A673 (cell line): ENCODE results near the gene ARFRP1. TPM values are rescaled to one million over a fixed set of nuclear protein-coding genes. Genes with fewer than 3 reads are reported as not detected.

ENCODE experiments used
- BruUV-seq: library from RNA; stranded (reverse); fragments of 400-500 nt; replicated peaks from 2 replicates; lab custom pipeline; 2021; lab: Mats Ljungman, UMichigan
- CTCF ChIA-PET: fragments of 300-600 bp; sonication (Branson Sonifier 250); formaldehyde crosslinking; loops from one replicate; lab custom pipeline; 2022; ENCODE audit warnings: antibody characterized with exemption; lab: Charles Lee
- POLR2A ChIA-PET: fragments of 300-600 bp; sonication (Branson Sonifier 250); formaldehyde crosslinking; loops from one replicate; lab custom pipeline; 2022; ENCODE audit warnings: antibody characterized with exemption; ENCODE audit not compliant: low non-redundant PET; lab: Charles Lee
- DNase-seq: peaks from one replicate; pipeline ENCODE4 v3.0.0-alpha.2; 2015; ENCODE audit warnings: low spot score
- H3K27ac ChIP-seq: fragments of 200-600 bp; sonication (generic); 2 replicates; pipeline ENCODE4 v1.5.1; 2016; ENCODE audit warnings: mixed run types, low read depth, mild to moderate bottlenecking, mixed read lengths, antibody characterized with exemption, low read length; ENCODE audit not compliant: poor library complexity, severe bottlenecking
- H3K27me3 ChIP-seq: fragments of 200-600 bp; sonication (generic); replicated peaks from 2 replicates; pipeline ENCODE4 v1.6.1; 2017; ENCODE audit warnings: mixed run types, low read depth, mild to moderate bottlenecking, mixed read lengths, antibody characterized with exemption, low read length; ENCODE audit not compliant: insufficient read depth, poor library complexity
- H3K36me3 ChIP-seq: fragments of 200-600 bp; sonication (generic); 2 replicates; pipeline ENCODE4 v1.6.1; 2016; ENCODE audit warnings: mixed run types, mild to moderate bottlenecking, mixed read lengths, antibody characterized with exemption, low read length; ENCODE audit not compliant: insufficient read depth, poor library complexity, severe bottlenecking
- H3K4me1 ChIP-seq: fragments of 200-600 bp; sonication (generic); 2 replicates; pipeline ENCODE4 v1.6.1; 2017; ENCODE audit warnings: mixed run types, mild to moderate bottlenecking, mixed read lengths, antibody characterized with exemption, low read length; ENCODE audit not compliant: insufficient read depth, poor library complexity, severe bottlenecking
- H3K4me3 ChIP-seq: fragments of 200-600 bp; sonication (generic); 2 replicates; pipeline ENCODE4 v1.5.1; 2016; ENCODE audit warnings: low read depth, mixed run types, mild to moderate bottlenecking, mixed read lengths, low read length; ENCODE audit not compliant: poor library complexity, severe bottlenecking
- H3K9me3 ChIP-seq: fragments of 200-600 bp; sonication (generic); 2 replicates; pipeline ENCODE4 v1.6.1; 2016; ENCODE audit warnings: mixed run types, low read depth, mild to moderate bottlenecking, mixed read lengths, antibody characterized with exemption, low read length; ENCODE audit not compliant: poor library complexity, severe bottlenecking
- EZH2 ChIP-seq: fragments of 200-600 bp; sonication (generic); IDR thresholded peaks from 2 replicates; pipeline ENCODE4 v1.6.1; 2017; ENCODE audit warnings: borderline replicate concordance, low read depth, mild to moderate bottlenecking, mixed read lengths, antibody characterized with exemption, low read length; ENCODE audit not compliant: poor library complexity, severe bottlenecking
- intact Hi-C: fragments of 100-400 bp; cut with micrococcal nuclease; formaldehyde crosslinking; loops from one replicate; pipeline ENCODE4 v1.10.0; 2022; ENCODE audit not compliant: unreplicated experiment
- total RNA-seq: library from RNA; stranded (reverse); gene quantifications from 2 replicates; pipeline ENCODE4 v1.2.3, GENCODE V29; 2021
- TF ChIP-seq, protein P1 (sequence below): fragments of 300-800, 200-600 bp; sonication (generic); conservative IDR thresholded peaks from 2 replicates; pipeline ENCODE4 v1.5.1; 2017; ENCODE audit warnings: low read depth, mild to moderate bottlenecking, antibody characterized with exemption, low read length, moderate library complexity, mixed read lengths

ARFRP1 gene
- total RNA-seq, 1 experiment from 2014 or later, result 41.1 TPM

DNA sequence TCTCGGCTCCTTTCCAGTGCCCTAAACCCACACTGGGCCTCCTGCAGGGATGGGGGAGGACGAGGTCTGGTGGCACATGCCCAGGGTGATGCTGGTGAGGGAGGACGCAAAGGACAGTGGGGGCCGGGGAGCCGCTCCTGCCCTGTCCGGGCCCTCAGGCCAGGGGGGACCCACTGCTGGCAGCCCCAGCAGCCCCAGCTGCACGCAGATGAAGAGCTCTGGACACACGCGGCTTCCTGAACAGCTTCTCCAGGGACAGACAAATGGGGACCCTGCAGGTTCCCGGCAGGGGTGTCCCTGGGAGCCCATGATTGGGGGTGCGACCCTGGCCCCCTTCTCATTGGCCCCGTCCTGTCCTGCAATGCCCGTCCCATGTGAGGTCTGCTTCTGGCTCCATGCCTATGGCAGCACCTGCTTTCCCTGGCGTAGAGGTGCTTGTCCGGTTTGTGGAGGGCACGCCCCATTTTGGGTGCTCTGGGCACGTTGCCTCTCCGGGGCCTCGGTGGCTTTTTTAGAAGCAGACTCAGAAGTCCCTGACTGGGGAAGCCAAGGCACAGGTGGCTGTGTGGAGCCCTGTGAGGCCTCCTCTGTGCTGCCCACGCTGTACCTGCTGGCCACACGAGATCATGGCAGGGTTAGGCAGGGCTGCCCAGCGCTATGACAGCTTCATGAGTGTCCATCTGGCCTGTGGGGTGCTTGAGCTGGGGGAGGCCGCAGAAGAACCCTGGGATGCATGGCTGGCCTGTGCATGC is 26.7 kb downstream of the ARFRP1 start:
- CTCF ChIA-PET, result no interaction called here
- no peak for DNase-seq
- BruUV-seq, result no TSS peak
- TF ChIP-seq, protein P1, sequence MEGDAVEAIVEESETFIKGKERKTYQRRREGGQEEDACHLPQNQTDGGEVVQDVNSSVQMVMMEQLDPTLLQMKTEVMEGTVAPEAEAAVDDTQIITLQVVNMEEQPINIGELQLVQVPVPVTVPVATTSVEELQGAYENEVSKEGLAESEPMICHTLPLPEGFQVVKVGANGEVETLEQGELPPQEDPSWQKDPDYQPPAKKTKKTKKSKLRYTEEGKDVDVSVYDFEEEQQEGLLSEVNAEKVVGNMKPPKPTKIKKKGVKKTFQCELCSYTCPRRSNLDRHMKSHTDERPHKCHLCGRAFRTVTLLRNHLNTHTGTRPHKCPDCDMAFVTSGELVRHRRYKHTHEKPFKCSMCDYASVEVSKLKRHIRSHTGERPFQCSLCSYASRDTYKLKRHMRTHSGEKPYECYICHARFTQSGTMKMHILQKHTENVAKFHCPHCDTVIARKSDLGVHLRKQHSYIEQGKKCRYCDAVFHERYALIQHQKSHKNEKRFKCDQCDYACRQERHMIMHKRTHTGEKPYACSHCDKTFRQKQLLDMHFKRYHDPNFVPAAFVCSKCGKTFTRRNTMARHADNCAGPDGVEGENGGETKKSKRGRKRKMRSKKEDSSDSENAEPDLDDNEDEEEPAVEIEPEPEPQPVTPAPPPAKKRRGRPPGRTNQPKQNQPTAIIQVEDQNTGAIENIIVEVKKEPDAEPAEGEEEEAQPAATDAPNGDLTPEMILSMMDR, result no peak
- no peak for TF ChIP-seq EZH2
- Histone ChIP-seq H3K27me3 (no peaks in the 10 kb centered on the region), H3K27ac (no peak overlapping the region), H3K36me3 (peaks cover 3% of the 10 kb centered on the region), H3K4me3 (no peak overlapping the region), H3K4me1 (peaks cover 8% of the 10 kb centered on the region), H3K9me3 (no peaks in the 10 kb centered on the region)
- intact Hi-C loops, result no loop called here
- POLR2A ChIA-PET, result no interaction called here

DNA sequence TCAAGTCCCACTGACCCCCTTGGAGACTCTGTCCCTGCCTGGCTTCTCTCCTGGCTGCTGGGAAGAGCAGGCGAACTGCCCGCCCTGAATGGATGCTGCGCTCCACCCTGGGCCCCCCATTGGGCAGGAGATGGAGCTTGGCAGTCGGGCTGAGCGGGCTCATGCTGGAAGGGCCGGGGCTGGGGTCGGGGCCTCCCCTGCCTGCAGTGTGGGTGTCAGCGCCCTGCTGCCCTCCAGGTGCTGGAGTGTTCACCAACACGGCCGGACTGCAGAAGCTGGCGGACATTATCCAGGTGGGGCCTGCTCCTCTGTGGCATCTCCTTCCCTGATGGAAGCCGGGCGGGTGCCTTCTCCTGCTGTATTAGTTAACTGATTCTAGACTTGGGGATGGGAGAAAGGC is 27.3 kb downstream of the ARFRP1 start:
- Histone ChIP-seq H3K27me3 (no peaks in the 10 kb centered on the region), H3K4me1 (peaks cover 8% of the 10 kb centered on the region), H3K9me3 (no peaks in the 10 kb centered on the region), H3K4me3 (no peak overlapping the region), H3K36me3 (peaks cover 3% of the 10 kb centered on the region), H3K27ac (no peak overlapping the region)
- DNase-seq, result no peak
- intact Hi-C loops, result no loop called here
- no TSS peak for BruUV-seq
- TF ChIP-seq, protein P1, result no peak
- TF ChIP-seq EZH2, result no peak
- ChIA-PET CTCF (no interaction called here), POLR2A (no interaction called here)

DNA sequence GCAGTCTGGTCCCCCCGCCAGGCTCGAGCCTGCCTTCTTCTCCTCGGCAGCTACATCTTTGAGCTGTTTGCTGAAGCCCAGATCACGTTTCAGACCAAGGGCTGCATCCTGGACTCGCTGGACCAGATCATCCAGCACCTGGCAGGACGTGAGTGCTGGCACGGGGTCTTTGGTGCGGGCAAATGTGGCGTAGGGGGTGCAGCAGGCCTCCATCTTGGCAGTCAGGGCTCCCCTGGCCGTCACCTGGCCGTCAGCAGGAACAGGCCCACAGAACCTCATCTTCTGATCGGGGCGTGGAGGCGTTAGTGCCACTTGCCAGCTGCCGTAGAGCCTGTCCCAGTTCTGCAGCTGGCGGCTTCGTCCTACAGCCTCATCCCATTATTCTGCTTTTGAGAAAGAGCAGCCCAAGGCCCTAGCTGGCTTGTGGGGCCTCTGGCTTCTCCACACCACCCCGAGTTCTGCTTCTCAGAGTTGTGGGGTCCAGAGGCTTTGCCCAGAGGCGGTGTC is 27.9 kb downstream of the ARFRP1 start:
- no peak for DNase-seq
- no peak overlapping the region for H3K4me3 ChIP-seq
- H3K27ac ChIP-seq, result no peak overlapping the region
- intact Hi-C loops, result no loop called here
- BruUV-seq, result no TSS peak
- H3K4me1 ChIP-seq, result peaks cover 8% of the 10 kb centered on the region
- H3K9me3 ChIP-seq, result no peaks in the 10 kb centered on the region
- peaks cover 3% of the 10 kb centered on the region for H3K36me3 ChIP-seq
- no peaks in the 10 kb centered on the region for H3K27me3 ChIP-seq
- TF ChIP-seq, protein P1, result no peak
- TF ChIP-seq EZH2, result no peak
- ChIA-PET POLR2A (interaction anchor here (0.5 kb wide), 1 partner anchor 55 kb away, joined by 5 read pairs; no protein-coding TSS in a partner anchor), CTCF (no interaction called here)
